Adrenal gland (tissue), 5 donors: ENCODE data around the gene NCAPG2.

Experiments
- CTCF ChIP-seq, 6 experiments: fragments of 450-650 bp in 4 of 6; fragments of 200-600 bp in 2 of 6; sonication (generic) in 1 of 6; IDR thresholded peaks; 1 replicate in 5 of 6; 2 replicates in 1 of 6; pipeline versions ENCODE4 v1.5.1 to v1.8.0; 2016 to 2021; ENCODE audit warnings: antibody characterized with exemption in 6 of 6, mild to moderate bottlenecking in 2 of 6, moderate library complexity in 1 of 6
- POLR2A ChIP-seq, 2 donors: fragments of 450-650 bp; IDR thresholded peaks; one replicate each; pipeline ENCODE4 v1.6.1; 2017; ENCODE audit warnings: antibody characterized with exemption in 2 of 2, mild to moderate bottlenecking in 2 of 2, moderate library complexity in 1 of 2
- donor health status: DM: no; HTN: no; CAD: no.

- TF ChIP-seq CTCF (IDR thresholded peaks at IDR 0.05) (no peak), POLR2A (IDR thresholded peaks at IDR 0.05) (no peak)
Observed at GRCh38 chr7:158702944-158703343, 1.7 kb downstream of the NCAPG2 start.
